ENCODE measurements around the gene PPM1H. TPM values are rescaled to one million over a fixed set of nuclear protein-coding genes. Genes with fewer than 3 reads are reported as not detected.

Gene PPM1H
- total RNA-seq, 1 donor = 13.4 TPM

- no peak for TF ChIP-seq CTCF (IDR thresholded peaks at IDR 0.05; ENCODE audit: extremely low read depth, low read depth, low read length)
- H3K27ac ChIP-seq (ENCODE audit: low read depth, low read length) = no peak overlapping the region
- H4K20me1 ChIP-seq (ENCODE audit: insufficient read depth, low read length) = no peaks in the 10 kb centered on the region
- H3K36me3 ChIP-seq (ENCODE audit: insufficient read depth, low read length) = no peaks in the 10 kb centered on the region
- no peaks in the 10 kb centered on the region for H3K27me3 ChIP-seq (ENCODE audit: insufficient read depth, low read length)
- no peak overlapping the region for H3K4me2 ChIP-seq (ENCODE audit: insufficient read depth, low read length)
- H3K79me2 ChIP-seq (ENCODE audit: insufficient read depth, low read length) = no peaks in the 10 kb centered on the region
- no peaks in the 10 kb centered on the region for H3K4me1 ChIP-seq (ENCODE audit: insufficient read depth, low read length)
- no peak overlapping the region for H2AFZ ChIP-seq (ENCODE audit: low read length)
- no peak overlapping the region for H3K4me3 ChIP-seq (ENCODE audit: insufficient read depth, low read length)
- no peak for DNase-seq (ENCODE audit: insufficient read length, low spot score, missing footprints)
- H3K9me3 ChIP-seq (ENCODE audit: low read depth, low read length) = no peaks in the 10 kb centered on the region
Observed at GRCh38 chr12:62676521-62677307, 258.2 kb downstream of the PPM1H start.

DNA sequence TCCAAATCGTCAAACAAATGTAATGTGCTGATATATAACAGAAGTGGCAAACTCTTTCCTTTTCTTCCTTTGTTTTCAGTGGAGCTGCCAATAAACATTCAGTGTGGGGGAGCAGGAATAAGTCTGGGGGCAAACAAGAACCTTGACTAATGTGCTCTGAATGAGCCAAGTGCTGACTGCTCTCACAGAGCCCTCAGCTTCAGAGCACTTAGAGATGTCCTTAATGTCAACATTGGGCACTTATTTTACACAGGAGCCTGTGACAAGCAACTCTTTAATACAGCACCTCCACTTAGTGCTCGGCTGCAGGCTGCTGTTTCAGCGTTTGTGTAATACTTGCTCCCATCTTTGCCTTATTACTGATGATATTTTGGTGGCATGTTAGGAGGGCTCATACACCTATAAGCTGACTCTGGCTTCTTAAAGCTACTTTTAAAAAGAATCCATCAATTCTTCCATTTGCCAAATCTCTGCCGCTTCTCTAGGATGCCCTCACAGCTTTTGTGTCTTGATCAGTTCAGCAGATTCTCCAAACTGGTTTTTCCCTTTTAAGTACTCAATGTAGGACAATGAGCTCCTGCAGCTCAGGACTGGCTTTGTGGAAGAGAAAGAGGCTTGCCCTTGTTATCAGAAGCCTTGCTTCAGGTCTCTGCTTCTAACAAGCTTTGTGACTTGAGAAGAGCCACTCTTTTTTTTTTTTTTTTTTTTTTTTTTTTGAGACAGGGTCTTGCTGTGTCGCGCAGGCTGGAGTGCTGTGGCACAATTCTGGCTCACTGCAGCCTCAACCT, 261.7 kb downstream of the PPM1H start:
- no peaks in the 10 kb centered on the region for H3K9me3 ChIP-seq (ENCODE audit: low read depth, low read length)
- DNase-seq (ENCODE audit: insufficient read length, low spot score, missing footprints) = no peak
- H3K79me2 ChIP-seq (ENCODE audit: insufficient read depth, low read length) = no peaks in the 10 kb centered on the region
- H3K4me1 ChIP-seq (ENCODE audit: insufficient read depth, low read length) = no peaks in the 10 kb centered on the region
- H3K4me3 ChIP-seq (ENCODE audit: insufficient read depth, low read length) = no peak overlapping the region
- H3K36me3 ChIP-seq (ENCODE audit: insufficient read depth, low read length) = no peaks in the 10 kb centered on the region
- H2AFZ ChIP-seq (ENCODE audit: low read length) = no peak overlapping the region
- no peak overlapping the region for H3K27ac ChIP-seq (ENCODE audit: low read depth, low read length)
- H4K20me1 ChIP-seq (ENCODE audit: insufficient read depth, low read length) = no peaks in the 10 kb centered on the region
- no peak for TF ChIP-seq CTCF (IDR thresholded peaks at IDR 0.05; ENCODE audit: extremely low read depth, low read depth, low read length)
- no peaks in the 10 kb centered on the region for H3K27me3 ChIP-seq (ENCODE audit: insufficient read depth, low read length)
- H3K4me2 ChIP-seq (ENCODE audit: insufficient read depth, low read length) = no peak overlapping the region

- H3K4me1 ChIP-seq (ENCODE audit: insufficient read depth, low read length) = no peaks in the 10 kb centered on the region
- no peak for DNase-seq (ENCODE audit: insufficient read length, low spot score, missing footprints)
- no peaks in the 10 kb centered on the region for H4K20me1 ChIP-seq (ENCODE audit: insufficient read depth, low read length)
- no peaks in the 10 kb centered on the region for H3K36me3 ChIP-seq (ENCODE audit: insufficient read depth, low read length)
- no peaks in the 10 kb centered on the region for H3K9me3 ChIP-seq (ENCODE audit: low read depth, low read length)
- H3K27me3 ChIP-seq (ENCODE audit: insufficient read depth, low read length) = no peaks in the 10 kb centered on the region
- TF ChIP-seq CTCF (IDR thresholded peaks at IDR 0.05; ENCODE audit: extremely low read depth, low read depth, low read length) = no peak
- H3K27ac ChIP-seq (ENCODE audit: low read depth, low read length) = no peak overlapping the region
- no peak overlapping the region for H2AFZ ChIP-seq (ENCODE audit: low read length)
- H3K79me2 ChIP-seq (ENCODE audit: insufficient read depth, low read length) = no peaks in the 10 kb centered on the region
- no peak overlapping the region for H3K4me3 ChIP-seq (ENCODE audit: insufficient read depth, low read length)
- no peak overlapping the region for H3K4me2 ChIP-seq (ENCODE audit: insufficient read depth, low read length)
Observed at GRCh38 chr12:62670986-62671720, 263.8 kb downstream of the PPM1H start.

All from osteoblast (primary cell).